ENCODE results near the gene KRT4. TPM values are rescaled to one million over a fixed set of nuclear protein-coding genes. Genes with fewer than 3 reads are reported as not detected.

Gene KRT4
- total and polyA plus RNA-seq, 2 donors (not counting 3 experiments of a cell fraction or from before 2014, with no cell fraction given), result not detected

DNA sequence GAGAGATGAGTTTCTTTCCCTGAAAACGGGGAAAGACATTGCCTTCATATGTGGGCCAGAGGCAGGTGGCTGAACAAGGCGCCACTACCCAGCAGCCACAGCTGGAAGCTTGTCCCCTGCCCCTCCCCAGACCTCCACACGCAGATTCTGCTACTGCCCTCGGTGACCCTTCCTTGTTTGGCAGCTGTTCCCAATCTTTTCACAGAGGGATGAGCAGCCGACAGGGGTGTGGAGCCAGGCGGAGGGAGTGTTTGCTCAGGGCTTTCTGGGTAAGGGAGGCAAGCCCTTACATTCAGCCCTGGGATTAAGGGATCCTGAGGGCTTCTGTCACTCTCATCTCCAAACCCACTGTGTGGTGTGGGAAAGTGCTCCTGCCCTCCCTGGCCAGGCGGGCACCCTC is 4.5 kb upstream of the KRT4 start:
- intact Hi-C loops (cut with micrococcal nuclease), result no loop called here
- ChIA-PET POLR2A (no interaction called here), CTCF (no interaction called here)
- H3K79me2 ChIP-seq (ENCODE audit: control insufficient read depth, insufficient read depth, low read length), result no peaks in the 10 kb centered on the region
- no peak for TF ChIP-seq JUN (IDR thresholded peaks at IDR 0.05; ENCODE audit: borderline replicate concordance, insufficient read depth, insufficient read length, low read depth)
- no peak for TF ChIP-seq POLR2A (IDR thresholded peaks at IDR 0.05; ENCODE audit: low read depth, low read length)
- no peak for TF ChIP-seq GATA2 (IDR thresholded peaks at IDR 0.05; ENCODE audit: insufficient read depth, insufficient read length, low read depth, low read length)
- TF ChIP-seq CTCF (IDR thresholded peaks at IDR 0.05; ENCODE audit: extremely low read depth in 1 of 2, insufficient read depth in 1 of 2, low read depth in 1 of 2, low read length in 2 of 2), result no peak
- no peak for TF ChIP-seq EZH2 (IDR thresholded peaks at IDR 0.05; ENCODE audit: borderline replicate concordance, low read depth, low read length, severe bottlenecking)
- TF ChIP-seq MAX (IDR thresholded peaks at IDR 0.05; ENCODE audit: insufficient read depth, insufficient read length), result no peak
- TF ChIP-seq POLR2AphosphoS5 (IDR thresholded peaks at IDR 0.05; ENCODE audit: insufficient read depth, low read depth, low read length), result no peak
- no peak for TF ChIP-seq FOS (IDR thresholded peaks at IDR 0.05; ENCODE audit: borderline replicate concordance, insufficient read depth, low read length)
- TF ChIP-seq MYC (IDR thresholded peaks at IDR 0.05; ENCODE audit: low read depth, low read length), result no peak
- no peaks in the 10 kb centered on the region for H3K9me1 ChIP-seq (replicated peaks; ENCODE audit: control insufficient read depth, extremely low read depth, insufficient read depth, low read length)
- H4K20me1 ChIP-seq (replicated peaks; ENCODE audit: control insufficient read depth, extremely low read depth, insufficient read depth, low read length), result no peaks in the 10 kb centered on the region
- no peak overlapping the region for H3K27ac ChIP-seq (ENCODE audit: insufficient read depth, low read depth, low read length)
- H3K27me3 ChIP-seq (ENCODE audit: control insufficient read depth in 2 of 2, insufficient read depth in 2 of 2, low read length in 2 of 2), result peaks cover 0 to 1% of the 10 kb centered on the region in 2 experiments
- FAIRE-seq (no peak), DNase-seq (ENCODE audit: low read depth, low spot score) (no peak)
- H3K9me3 ChIP-seq (replicated peaks; ENCODE audit: control insufficient read depth, insufficient read depth, low read length), result no peaks in the 10 kb centered on the region
- H3K4me3 ChIP-seq (replicated peaks in 1 of 3; ENCODE audit: insufficient read depth in 1 of 3, low read depth in 1 of 3, low read length in 3 of 3), result no peak overlapping the region
- no TSS peak for BruUV-seq (replicated peaks)
- no peaks in the 10 kb centered on the region for H3K36me3 ChIP-seq (ENCODE audit: control insufficient read depth in 2 of 2, extremely low read depth in 1 of 2, insufficient read depth in 2 of 2, low read length in 2 of 2)
- no peak overlapping the region for H3K9ac ChIP-seq (replicated peaks; ENCODE audit: extremely low read depth, insufficient read depth, low read length)
- H3K4me2 ChIP-seq (ENCODE audit: insufficient read depth, low read length), result no peak overlapping the region
- dilution Hi-C loops (cut with MboI; ENCODE audit: extremely low pct_ligation_motif_present, low sequenced_read_pairs), result no loop called here
- H2AFZ ChIP-seq (ENCODE audit: low read depth, low read length), result no peak overlapping the region
- H3K4me1 ChIP-seq (ENCODE audit: control insufficient read depth, extremely low read depth, insufficient read depth, low read length), result no peaks in the 10 kb centered on the region
